Amygdala (tissue), 56 donors: ENCODE measurements around the gene SARNP.
A peak's percentile ranks its signal among the peaks of the same experiment; 100 is the strongest.

Source experiments
- DNase-seq, 56 donors: peaks; one replicate each; lab custom pipeline; 2025; lab: John Stamatoyannopoulos, UW

The SARNP gene

GRCh38 chr12:55728939-55729818, 88.3 kb downstream of the SARNP start, which contains the start of gene CD63:
Gene CD63, minus strand, starts transcription at chr12:55729009. Its CDS starts 668 bp downstream, at chr12:55728341.
- peak in 55 of 56 donors; percentile 64 to 95 (median 86) for DNase-seq

GRCh38 chr12:55728186-55728938, 89.2 kb downstream of the SARNP start:
- peak in 51 of 56 donors; percentile 26 to 83 (median 63) for DNase-seq

GRCh38 chr12:55727643-55728185, 89.8 kb downstream of the SARNP start:
- peak in 19 of 56 donors; percentile 18 to 67 (median 48) for DNase-seq

GRCh38 chr12:55726971-55727370, 90.6 kb downstream of the SARNP start:
- no peak for DNase-seq

GRCh38 chr12:55725556-55725955, 92.0 kb downstream of the SARNP start:
- no peak for DNase-seq

- no peak for DNase-seq
Observed at GRCh38 chr12:55724940-55725309, 92.6 kb downstream of the SARNP start.

GRCh38 chr12:55724226-55724939, 93.1 kb downstream of the SARNP start:
- DNase-seq = peak in 38 of 56 donors; percentile 13 to 82 (median 47)

- no peak for DNase-seq
Observed at GRCh38 chr12:55723516-55724225, 93.9 kb downstream of the SARNP start.

- no peak for DNase-seq
Observed at GRCh38 chr12:55722948-55723347, 94.6 kb downstream of the SARNP start.

- peak in 2 of 56 donors; percentile 18 to 34 for DNase-seq
Observed at GRCh38 chr12:55721601-55722213, 95.8 kb downstream of the SARNP start.

GRCh38 chr12:55720894-55721444, 96.6 kb downstream of the SARNP start:
- DNase-seq = peak in 47 of 56 donors; percentile 16 to 84 (median 56)

- DNase-seq = peak in 20 of 56 donors; percentile 11 to 67 (median 34)
Observed at GRCh38 chr12:55720071-55720564, 97.4 kb downstream of the SARNP start, which contains the start of gene RDH5. Gene RDH5, plus strand, starts transcription at chr12:55720393. Its CDS starts 792 bp downstream, at chr12:55721185.

GRCh38 chr12:55719371-55719770, 98.2 kb downstream of the SARNP start:
- DNase-seq = no peak

GRCh38 chr12:55718624-55719275, 98.8 kb downstream of the SARNP start:
- DNase-seq = no peak

GRCh38 chr12:55718015-55718414, 99.5 kb downstream of the SARNP start:
- peak in 1 of 56 donors; percentile 20 for DNase-seq

GRCh38 chr12:55717011-55718007, 100.2 kb downstream of the SARNP start:
- DNase-seq = no peak

- no peak for DNase-seq
Observed at GRCh38 chr12:55716582-55716957, 101.0 kb downstream of the SARNP start.
